HepG2 (cell line): Measurements from ENCODE around the gene DIS3L2.

Experiments
- JUND ChIP-seq: sonication (generic); formaldehyde crosslinking; IDR thresholded peaks from 2 replicates; pipeline ENCODE4 v1.8.0; 2022; ENCODE audit warnings: mild to moderate bottlenecking, missing genetic modification reagents
- RFX5 ChIP-seq: IDR thresholded peaks from 2 replicates; pipeline ENCODE4 v1.6.1; 2011; ENCODE audit warnings: low read depth, low read length, improper control_type of control experiment
- ZNF33A ChIP-seq: sonication (generic); formaldehyde crosslinking; IDR thresholded peaks from 2 replicates; pipeline ENCODE4 v1.5.1; 2020; ENCODE audit warnings: missing genetic modification reagents, mild to moderate bottlenecking, moderate library complexity, borderline replicate concordance
- TF ChIP-seq, protein P1 (sequence below): sonication (generic); formaldehyde crosslinking; IDR thresholded peaks from 2 replicates; pipeline ENCODE4 v1.5.0; 2020; ENCODE audit warnings: missing genetic modification reagents
- TF ChIP-seq, protein P2 (sequence below): sonication (generic); formaldehyde crosslinking; IDR thresholded peaks from 2 replicates; pipeline ENCODE4 v1.4.0; 2020; ENCODE audit warnings: mild to moderate bottlenecking, missing genetic modification reagents
- TF ChIP-seq, protein P3 (sequence below), 2 experiments: sonication (generic) in 1 of 2; formaldehyde crosslinking in 1 of 2; IDR thresholded peaks; 2 replicates each; pipeline versions ENCODE4 v1.5.1 to v1.6.1; 2011 to 2020; ENCODE audit warnings: borderline replicate concordance in 1 of 2, low read depth in 1 of 2, low read length in 1 of 2, mild to moderate bottlenecking in 1 of 2, missing genetic modification reagents in 1 of 2, moderate library complexity in 1 of 2

DNA sequence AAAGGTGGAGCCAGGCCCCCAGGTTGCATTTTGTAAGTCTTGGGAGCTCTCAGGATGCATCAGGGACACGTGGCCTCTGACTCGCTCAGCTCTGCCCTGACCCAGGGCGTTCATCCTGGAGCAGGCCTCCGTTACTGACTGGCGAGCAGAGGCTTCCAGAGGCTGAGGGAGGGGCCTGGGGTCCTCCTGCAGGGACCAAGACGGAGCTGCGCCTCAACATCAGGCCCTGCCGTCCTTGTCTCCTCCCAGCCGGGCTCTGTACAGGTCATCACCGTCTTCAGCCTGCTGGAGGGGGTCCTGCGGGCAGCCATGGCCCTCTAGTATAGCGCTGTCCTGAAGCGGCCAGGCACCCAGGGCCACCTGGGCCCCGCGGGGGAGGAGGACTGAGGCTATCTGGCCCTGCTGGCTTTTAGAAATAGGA, 406.8 kb downstream of the DIS3L2 start:
- TF ChIP-seq JUND (CRISPR knock-in tag): no peak
- TF ChIP-seq RFX5: no peak
- TF ChIP-seq, protein P1, sequence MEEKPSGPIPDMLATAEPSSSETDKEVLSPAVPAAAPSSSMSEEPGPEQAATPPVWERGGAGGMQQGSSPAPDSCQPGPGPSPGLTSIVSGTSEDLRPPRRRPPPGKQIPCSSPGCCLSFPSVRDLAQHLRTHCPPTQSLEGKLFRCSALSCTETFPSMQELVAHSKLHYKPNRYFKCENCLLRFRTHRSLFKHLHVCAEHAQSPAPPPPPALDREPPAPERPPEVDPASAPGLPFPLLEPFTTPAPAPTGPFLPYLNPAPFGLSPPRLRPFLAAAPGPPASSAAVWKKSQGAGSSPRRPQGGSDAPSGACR (CRISPR knock-in tag): no peak
- TF ChIP-seq, protein P2, sequence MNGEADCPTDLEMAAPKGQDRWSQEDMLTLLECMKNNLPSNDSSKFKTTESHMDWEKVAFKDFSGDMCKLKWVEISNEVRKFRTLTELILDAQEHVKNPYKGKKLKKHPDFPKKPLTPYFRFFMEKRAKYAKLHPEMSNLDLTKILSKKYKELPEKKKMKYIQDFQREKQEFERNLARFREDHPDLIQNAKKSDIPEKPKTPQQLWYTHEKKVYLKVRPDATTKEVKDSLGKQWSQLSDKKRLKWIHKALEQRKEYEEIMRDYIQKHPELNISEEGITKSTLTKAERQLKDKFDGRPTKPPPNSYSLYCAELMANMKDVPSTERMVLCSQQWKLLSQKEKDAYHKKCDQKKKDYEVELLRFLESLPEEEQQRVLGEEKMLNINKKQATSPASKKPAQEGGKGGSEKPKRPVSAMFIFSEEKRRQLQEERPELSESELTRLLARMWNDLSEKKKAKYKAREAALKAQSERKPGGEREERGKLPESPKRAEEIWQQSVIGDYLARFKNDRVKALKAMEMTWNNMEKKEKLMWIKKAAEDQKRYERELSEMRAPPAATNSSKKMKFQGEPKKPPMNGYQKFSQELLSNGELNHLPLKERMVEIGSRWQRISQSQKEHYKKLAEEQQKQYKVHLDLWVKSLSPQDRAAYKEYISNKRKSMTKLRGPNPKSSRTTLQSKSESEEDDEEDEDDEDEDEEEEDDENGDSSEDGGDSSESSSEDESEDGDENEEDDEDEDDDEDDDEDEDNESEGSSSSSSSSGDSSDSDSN (CRISPR knock-in tag): no peak
- TF ChIP-seq ZNF33A (CRISPR knock-in tag): no peak
- TF ChIP-seq, protein P3, sequence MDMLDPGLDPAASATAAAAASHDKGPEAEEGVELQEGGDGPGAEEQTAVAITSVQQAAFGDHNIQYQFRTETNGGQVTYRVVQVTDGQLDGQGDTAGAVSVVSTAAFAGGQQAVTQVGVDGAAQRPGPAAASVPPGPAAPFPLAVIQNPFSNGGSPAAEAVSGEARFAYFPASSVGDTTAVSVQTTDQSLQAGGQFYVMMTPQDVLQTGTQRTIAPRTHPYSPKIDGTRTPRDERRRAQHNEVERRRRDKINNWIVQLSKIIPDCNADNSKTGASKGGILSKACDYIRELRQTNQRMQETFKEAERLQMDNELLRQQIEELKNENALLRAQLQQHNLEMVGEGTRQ (IDR thresholded peaks at IDR 0.05; ENCODE audit: low read depth, low read length): no peak; the same call in 1 of the 2 replicates
- TF ChIP-seq, protein P3 (CRISPR knock-in tag; IDR thresholded peaks at IDR 0.05; ENCODE audit: borderline replicate concordance): 0 out of 2 replicates have a peak, but pooled peaks have one; percentile 37
